Stimulated activated CD8-positive, alpha-beta memory T cell treated with anti-CD3 and anti-CD28 coated beads, Interleukin-2, amount 100 ng/mL, for 1 hour (primary cell): Measurements from ENCODE around the gene MTA1.

ENCODE experiments used
- DNase-seq, 2 donors: peaks; one replicate each; pipeline ENCODE4 v3.0.0-alpha.2; 2020; ENCODE audit warnings: low read depth in 2 of 2

MTA1 gene

GRCh38 chr14:105476831-105477659, 57.4 kb downstream of the MTA1 start:
- no peak for DNase-seq

GRCh38 chr14:105477660-105478397, 58.2 kb downstream of the MTA1 start:
- peak in 1 of 2 donors; percentile 62 for DNase-seq

- DNase-seq = no peak
These were observed 59.0 kb downstream of the MTA1 start for GRCh38 chr14:105478398-105479251.

GRCh38 chr14:105479431-105480158, 60.0 kb downstream of the MTA1 start:
- DNase-seq = no peak

- DNase-seq = no peak
These were observed 60.6 kb downstream of the MTA1 start for GRCh38 chr14:105480199-105480746.

GRCh38 chr14:105480807-105481801, 61.5 kb downstream of the MTA1 start:
- DNase-seq = peak; percentile 81 to 84

- peak; percentile 87 to 92 for DNase-seq
These were observed 62.3 kb downstream of the MTA1 start for GRCh38 chr14:105481886-105482457.

- no peak for DNase-seq
These were observed 63.0 kb downstream of the MTA1 start for GRCh38 chr14:105482486-105483110.

- no peak for DNase-seq
These were observed 63.9 kb downstream of the MTA1 start for GRCh38 chr14:105483300-105484068.

- peak; percentile 43 to 51 for DNase-seq
These were observed 64.7 kb downstream of the MTA1 start for GRCh38 chr14:105484069-105484996.

GRCh38 chr14:105484997-105485393, 65.4 kb downstream of the MTA1 start:
- DNase-seq = no peak

- DNase-seq = peak in 1 of 2 donors; percentile 36
These were observed 66.1 kb downstream of the MTA1 start for GRCh38 chr14:105485739-105486162.

GRCh38 chr14:105486163-105486973, 66.7 kb downstream of the MTA1 start, which contains the start of gene CRIP1:
CRIP1 (plus strand) TSS chr14:105486886; CDS start chr14:105487260, 374 bp downstream.
- no peak for DNase-seq

- peak; percentile 29 to 54 for DNase-seq
These were observed 67.4 kb downstream of the MTA1 start for GRCh38 chr14:105486974-105487448.

GRCh38 chr14:105487449-105487985, 67.9 kb downstream of the MTA1 start:
- peak; percentile 44 to 52 for DNase-seq
